ENCODE data around the gene TUBB4A.
"Not testable (repeated sequence)": the region's sequence is repeated elsewhere in the genome, so short reads cannot be mapped to it uniquely, and the experiment has no call there.

TUBB4A gene

DNA sequence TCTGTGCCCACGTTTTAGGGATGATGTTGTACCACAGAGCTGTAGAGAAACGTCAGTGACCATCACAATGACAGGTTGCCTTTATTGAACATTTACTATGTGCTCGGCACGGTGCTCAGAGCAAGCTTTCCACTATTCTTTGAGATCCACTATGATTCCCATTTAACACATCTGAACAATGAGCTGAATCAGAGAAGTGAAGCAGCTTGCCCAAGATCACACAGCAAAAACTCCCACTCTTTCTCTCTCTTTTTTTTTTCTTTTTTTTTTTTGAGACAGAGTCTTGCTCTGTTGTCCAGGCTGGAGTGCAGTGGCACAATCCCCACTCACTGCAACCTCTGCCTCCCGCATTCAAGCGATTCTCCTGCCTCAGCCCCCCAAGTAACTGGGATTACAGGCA, 20.6 kb upstream of the TUBB4A start:
- DNase-seq: no peak

DNA sequence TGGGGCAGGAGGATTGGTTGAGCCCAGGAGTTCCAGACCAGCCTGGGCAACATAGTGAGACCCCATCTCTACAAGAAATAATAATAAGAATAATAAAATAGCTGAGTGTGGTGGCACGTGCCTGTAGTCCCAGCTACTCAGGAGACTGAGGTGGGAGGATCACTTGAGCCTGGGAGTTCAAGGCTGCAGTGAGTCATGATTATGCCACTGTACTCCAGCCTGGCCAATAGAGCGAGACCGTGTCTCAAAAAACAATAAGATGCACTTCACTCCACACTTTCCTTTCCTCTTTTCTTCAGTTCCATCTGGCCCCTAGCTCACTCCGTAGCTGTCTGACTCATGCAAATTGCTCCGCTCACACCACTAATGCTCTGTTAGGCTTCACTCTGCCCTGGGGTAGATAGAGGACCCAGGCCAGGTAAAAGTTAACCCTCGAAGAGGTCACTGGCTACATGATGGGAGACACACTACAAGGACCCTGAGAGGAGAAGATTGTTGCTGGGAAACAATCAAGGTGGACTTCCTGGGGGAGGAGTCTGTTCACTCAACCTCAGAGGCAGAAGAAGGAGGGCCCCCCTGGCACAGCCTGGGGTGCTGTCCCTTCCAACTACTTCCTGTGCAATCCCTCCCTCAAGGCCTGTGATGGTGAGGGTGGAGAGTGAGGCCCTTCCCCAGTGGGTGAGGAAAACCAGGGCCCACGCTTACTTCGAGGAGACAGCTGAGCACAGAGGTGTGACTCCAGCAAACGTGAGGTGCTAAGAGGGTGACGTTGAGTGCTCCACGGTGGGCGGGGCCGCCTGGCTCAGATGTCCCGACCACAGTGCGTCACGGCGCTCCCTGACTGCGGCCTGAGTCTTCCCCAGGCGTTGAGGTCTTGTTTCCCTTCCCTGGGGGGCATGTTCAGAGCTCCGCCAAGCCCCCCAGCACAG, 19.9 kb upstream of the TUBB4A start:
- peak; percentile 38 for DNase-seq

- no peak for DNase-seq
Measured at GRCh38 chr19:6519289-6519688, 17.2 kb upstream of the TUBB4A start.

DNA sequence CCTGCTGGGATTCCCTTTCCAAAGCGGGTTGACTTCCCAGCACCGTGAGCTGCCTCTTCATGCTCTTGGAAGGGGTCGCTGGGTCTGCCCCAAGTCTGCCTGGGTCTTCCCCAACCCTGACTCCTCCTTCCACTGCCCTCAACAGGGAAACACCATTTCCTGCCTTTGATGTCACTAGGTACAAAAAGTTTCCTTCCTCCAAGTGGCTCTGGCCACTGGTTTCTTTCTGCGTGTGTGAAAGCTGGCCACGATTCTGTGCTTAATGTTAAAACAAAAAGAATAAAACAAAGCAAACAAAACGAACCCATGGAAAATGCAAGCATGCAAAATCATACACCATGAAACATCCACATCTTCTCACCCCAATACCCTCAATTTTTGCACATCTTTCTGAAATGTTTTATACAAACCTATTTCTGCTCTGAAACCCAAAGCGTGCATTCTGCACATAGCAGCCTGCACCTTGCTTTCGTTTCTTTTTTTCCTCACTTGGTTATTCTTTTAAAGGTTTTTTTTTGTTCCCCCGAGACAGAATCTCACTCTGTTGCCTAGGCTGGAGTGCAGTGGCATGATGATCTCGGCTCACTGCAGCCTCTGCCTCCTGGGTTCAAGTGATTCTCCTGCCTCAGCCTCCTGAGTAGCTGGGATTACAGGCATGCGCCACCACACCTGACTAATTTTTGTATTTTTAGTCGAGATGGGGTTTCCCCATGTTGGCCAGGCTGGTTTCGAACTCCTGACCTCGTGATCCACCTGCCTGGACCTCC, 16.2 kb upstream of the TUBB4A start:
- DNase-seq: no peak

DNA sequence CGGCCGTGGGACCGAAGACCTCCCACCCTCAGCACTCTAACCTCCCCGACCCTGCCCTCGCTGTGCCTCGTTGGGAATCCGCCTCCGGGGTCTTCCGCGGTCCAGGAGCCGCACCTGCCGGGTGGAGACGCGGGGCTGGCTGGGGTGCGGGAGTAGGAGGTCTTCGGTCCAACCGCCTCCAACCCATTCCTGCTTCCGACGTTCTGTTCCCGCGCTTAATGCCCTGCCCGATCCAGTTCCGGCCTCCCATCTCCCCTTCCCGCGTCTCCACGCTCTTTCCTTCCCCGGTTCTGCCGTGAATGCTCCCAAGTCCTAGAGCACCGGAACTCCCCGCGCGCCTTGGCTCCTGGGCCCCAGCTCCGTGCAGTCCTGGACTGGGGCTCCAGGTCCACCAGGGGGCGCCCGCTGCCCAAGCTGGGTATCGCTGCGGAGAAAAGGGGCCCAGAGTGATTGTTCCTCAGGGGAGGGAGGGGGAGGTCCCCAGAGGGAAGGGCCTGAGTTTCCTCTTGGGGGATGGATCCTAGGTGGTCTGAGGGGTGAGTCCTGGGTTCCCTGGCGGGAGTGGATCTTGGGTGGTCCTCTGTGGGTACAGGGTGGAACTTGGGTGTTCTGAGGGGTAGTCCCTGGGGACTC, 14.7 kb upstream of the TUBB4A start:
- peak; percentile 81 for DNase-seq

DNA sequence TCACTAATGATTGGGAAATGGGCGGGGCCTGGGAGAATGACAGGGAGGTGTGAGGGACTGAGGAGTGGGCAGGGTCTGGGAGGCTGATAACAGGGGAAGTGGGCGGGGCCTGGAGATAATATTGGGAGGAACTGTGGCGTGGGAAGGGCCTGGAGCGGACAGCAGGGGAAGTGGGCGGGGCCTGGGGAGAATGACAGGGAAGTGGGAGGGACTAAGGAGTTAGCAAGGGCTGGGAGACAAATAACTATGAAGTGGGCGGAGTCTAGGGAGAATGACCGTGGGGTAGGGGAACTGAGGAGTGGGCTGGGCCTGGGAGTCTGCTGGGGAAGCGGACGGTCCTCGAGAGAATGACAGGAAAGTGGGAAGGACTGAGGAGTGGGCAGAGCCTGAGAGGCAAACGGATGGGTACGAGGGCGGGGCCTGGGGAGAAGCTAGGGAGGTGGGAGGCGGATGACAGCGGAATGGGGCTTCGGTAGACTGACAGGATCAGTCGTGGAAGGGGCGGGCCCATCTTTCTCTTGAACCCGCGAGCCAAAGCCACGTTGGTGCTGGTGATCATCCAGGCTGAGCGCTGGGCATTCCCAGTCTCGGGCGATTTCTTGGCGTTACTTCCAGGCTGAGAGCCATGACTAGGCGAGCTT, 14.0 kb upstream of the TUBB4A start:
- peak; percentile 42 for DNase-seq

GRCh38 chr19:6514926-6515544, 12.9 kb upstream of the TUBB4A start:
- DNase-seq: no peak

DNA sequence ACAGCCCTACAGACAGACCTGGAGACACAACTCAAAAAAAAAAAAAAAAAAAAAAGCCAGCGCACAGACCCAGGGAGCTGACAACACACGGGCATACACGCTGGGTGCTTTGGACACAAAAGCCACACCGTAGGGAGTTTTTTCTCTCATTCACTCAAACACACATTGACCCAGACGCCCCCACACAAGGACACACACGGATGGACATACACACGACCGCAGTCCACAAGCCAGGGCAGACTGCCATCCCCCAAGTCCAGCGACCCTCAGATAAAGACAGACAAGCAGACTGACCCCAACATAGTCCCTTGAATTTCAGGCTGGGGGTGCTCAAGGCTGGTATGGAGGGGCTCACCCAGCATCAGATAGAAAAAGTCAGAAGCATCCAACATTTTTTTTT, 12.0 kb upstream of the TUBB4A start:
- DNase-seq: no peak

- no peak for DNase-seq
Measured at GRCh38 chr19:6510618-6511017, 8.5 kb upstream of the TUBB4A start.

DNA sequence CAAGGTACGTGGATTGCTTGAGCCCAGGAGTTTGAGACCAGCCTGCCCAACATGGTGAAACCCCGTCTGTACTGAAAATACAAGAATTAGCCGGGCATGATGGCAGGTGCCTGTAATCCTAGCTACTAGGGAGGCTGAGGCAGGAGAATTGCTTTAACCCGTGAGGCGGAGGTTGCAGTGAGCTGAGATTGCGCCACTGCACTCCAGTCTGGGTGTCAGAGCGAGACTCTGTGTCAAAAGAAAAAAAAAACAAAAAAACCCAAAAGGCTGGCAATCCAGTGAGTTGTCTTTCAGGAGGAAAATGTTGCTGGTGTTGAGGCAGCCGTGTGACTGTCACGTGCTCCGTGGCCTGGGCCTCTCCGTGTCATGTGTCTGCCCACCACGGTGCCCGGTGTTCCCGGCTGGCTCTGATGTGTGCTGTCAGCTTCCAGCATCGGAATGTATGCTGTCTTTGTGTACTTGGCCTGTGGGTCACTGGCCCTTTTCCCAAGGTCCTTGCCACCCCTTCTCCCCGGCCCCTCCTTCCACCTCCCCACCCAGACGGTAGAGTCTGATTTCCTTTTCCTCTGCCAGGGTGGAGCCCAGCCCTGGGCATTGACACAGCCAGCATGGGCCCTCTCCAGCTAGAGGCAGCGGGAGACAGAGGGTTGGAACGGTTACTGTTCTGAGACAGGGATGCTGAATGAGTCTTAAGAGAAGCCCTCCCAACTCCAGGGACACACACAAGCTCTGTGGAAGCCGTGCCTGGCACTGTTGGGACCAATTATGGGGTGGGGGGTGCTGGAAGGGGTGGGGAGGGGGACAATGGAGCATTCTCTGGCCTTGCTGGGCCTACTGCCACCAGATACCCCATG, 7.2 kb upstream of the TUBB4A start:
- no peak for DNase-seq

DNA sequence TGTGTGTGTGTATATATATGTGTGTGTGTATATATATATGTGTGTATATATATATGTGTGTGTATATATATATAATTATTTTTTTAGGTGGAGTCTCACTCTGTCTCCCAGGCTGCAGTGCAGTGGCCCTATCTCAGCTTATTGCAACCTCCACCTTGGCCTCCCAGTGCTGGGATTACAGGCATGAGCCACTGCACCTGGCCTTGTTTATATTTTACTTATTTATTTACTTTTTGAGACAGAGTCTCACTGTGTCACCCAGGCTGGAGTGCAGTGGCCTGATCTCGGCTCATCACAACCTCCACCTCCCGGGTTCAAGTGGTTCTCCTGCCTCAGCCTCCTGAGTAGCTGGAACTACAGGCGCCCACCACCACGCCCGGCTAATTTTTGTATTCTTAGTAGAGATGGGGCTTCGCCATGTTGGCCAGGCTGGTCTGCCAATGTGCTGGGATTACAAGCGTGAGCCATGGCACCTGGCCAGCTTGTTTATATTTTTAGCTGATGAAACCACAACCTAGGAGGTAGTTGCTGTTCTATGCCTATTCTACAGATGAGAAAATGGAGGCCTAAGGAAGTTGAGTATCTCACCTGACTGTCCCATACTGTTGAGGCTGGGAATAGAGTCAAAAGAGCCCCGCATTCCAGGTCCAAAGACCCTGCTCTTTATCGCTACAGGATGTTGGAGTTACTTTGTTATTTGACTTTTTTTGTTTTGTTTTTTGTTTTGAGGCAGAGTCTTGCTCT, 6.1 kb upstream of the TUBB4A start:
- DNase-seq: not testable (repeated sequence)

DNA sequence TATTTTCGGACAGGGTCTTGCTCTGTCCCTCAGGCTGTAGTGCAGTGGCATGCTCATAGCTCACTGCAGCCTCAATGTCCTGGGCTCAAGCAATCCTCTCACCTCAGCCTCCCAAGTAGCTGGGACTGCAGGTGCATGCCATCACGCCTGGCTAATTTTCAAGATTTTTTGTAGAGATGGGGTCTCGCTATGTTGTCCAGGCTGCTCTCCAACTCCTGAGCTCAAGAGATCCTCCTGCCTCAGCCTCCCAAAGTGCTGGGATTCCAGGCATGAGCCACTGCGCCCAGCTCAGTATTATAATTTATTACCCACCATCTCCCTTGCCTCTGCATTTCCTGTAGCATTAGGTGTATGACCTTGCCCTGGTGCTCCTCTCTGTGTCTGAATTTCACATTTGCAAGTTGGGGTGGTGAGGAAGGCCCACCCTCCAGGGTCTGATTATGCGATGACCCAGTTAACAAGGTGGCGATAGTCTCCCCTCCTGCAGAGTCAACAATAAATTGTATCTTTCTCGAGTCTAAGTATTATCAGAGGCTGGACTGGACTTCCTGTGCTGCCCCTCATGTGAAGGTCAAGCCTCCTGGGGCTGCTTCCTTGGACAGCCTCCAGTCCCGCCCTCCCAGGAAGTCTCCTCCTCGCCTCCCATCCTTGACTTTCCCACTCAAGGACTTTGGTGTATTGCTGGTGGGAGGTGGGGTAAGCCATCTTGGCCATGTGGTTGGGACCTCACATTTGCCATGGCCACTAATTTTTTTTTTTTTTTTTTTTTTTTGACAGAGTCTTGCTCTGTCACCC, 1.5 kb upstream of the TUBB4A start:
- no peak for DNase-seq

DNA sequence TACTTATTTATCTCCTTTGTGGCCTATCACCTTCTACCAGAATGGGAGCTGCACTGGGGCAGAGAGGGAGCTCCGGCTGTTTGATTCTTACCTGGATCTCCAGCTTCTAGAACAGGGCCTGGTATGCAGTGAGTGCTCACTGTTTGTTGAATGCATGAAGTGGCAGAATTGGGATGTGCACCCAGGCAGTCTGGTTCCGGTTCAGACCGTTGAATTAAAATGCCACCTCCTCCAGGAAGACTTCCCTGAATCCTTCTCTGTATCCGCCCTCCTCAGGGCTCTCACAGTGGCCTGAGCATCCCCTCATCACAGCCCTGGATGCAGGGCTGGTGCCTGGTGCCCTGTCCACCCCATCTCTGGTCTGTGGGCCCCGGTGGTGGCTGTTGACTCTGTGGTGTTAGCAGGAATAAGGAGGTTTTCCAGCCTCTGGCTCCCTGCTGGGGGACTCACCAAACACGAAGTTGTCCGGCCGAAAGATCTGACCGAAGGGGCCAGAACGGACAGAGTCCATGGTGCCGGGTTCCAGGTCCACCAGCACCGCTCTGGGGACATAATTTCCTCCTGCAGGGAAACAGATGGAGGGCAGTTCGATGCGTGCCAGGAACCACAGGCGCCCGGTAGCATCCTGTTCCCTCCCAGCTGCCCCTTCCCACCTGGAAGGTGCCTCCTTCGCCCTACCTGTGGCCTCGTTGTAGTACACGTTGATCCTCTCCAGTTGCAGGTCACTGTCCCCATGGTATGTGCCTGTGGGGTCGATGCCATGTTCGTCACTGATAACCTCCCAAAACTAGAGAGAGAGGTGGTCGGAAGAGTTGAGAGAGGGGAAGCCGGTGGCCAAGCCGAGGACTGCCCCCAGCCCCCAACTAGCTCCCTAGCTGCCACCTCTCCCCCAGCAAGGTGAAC, 1.0 kb downstream of the TUBB4A start:
- no peak for DNase-seq

GRCh38 chr19:6499052-6499790, 2.9 kb downstream of the TUBB4A start:
- DNase-seq: no peak

DNA sequence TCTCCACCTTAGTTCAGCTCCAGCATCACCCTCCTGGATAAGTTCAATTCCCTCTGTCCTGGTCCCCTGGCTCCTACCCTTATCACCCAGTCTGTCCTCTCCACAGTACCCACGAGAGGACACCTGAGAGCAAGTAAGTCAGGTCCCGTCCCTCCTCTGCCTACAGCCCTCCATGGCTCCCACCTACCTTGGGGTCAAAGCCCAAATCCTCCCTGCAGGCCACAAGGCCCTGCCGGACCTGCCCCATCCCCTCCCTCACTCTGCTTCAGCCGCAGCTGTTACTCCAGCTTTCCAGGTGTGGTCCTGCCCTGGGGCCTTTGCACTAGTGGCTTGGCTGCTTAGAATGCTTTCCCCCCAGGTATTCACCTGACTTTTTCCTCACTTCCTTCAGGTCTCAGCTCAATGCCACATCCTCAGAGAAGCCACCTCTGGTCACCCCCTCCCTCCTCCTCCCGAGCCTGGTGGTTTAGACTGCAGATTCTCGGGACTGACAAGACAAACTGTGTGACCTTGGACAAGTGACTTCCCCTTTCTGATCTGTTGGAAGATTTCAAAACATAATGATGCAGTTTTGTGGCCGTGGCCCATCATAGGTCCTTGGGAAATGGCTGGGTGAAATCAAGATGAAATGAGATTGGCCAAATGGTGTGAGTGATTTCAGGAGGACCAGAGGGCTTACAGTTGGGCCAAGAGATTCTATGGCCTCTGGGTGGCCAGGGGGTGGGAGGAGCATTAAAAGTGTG, 3.6 kb downstream of the TUBB4A start:
- DNase-seq: no peak

DNA sequence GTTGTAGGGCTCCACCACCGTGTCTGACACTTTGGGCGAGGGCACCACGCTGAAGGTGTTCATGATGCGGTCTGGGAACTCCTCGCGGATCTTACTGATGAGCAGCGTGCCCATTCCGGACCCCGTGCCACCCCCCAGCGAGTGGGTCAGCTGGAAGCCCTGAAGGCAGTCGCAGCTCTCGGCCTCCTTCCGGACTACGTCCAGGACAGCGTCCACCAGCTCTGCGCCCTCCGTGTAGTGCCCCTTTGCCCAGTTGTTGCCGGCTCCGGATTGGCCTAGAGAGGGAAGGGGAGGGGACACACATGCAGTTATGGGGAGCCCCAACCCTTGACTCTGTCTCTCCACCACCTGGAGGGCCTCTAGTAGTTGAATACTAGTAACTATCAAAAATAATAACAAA, 6.2 kb downstream of the TUBB4A start:
- no peak for DNase-seq

DNA sequence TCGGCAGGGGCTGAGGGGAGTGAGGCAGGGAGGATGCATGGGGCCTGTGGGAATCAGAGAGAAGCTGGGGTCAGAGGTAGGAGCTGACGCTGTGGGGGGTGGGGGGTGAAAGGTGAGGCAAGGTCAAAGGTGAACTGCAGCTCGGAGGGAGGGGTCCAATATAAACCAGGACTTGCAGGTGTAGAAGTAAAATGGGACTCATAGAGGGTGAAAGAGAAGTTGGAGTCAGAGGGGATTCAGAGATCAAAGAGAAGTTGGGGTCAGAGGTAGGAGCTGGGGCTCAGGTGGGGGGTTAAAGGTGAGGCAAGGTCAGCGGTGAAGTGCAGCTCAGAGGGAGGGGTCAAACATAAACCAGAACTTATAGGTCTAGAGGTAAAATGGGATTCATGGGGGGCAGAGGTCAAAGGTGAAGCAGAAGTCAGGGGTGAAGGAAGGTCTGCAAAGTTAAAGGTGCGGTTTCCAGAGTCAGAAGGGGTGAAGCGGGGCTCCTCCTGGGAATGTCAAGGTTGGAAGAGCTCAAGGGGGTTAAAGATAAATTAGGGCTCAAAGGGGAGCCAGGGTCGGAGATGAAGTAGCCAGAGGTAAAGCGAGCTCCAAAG, 7.6 kb downstream of the TUBB4A start:
- DNase-seq: no peak

Data from activated effector memory CD4-positive, alpha-beta T cell treated with Interleukin-2 at 50 U/mL for 16 hours (primary cell).